GM12878 (cell line): ENCODE results near the gene SFXN2. TPM values are rescaled to one million over a fixed set of nuclear protein-coding genes. Genes with fewer than 3 reads are reported as not detected.

Experiments used
- ATAC-seq: fragments of 200-7000 bp; cut with Tn5 transposase; 3 replicates; pipeline ENCODE4 v1.9.1; 2020; ENCODE audit warnings: mild to moderate bottlenecking, moderate library complexity
- BruUV-seq: library from RNA; stranded (reverse); fragments of 400-500 nt; replicated peaks from 2 replicates; lab custom pipeline; 2021; lab: Mats Ljungman, UMichigan
- CTCF ChIA-PET: fragments of 300-600 bp; sonication (Branson Sonifier 250); formaldehyde crosslinking; extraction: SDS; loops from one replicate; lab custom pipeline; 2021; ENCODE audit warnings: inconsistent platforms; lab: Yijun Ruan, JAX
- POLR2A ChIA-PET: fragments of 350-600 bp; formaldehyde crosslinking; extraction: SDS; loops from one replicate; lab custom pipeline; 2021; ENCODE audit warnings: inconsistent platforms; lab: Charles Lee
- RAD21 ChIA-PET: fragments of 300-600 bp; sonication (Branson Sonifier 250); formaldehyde crosslinking; loops from one replicate; lab custom pipeline; 2023; ENCODE audit warnings: antibody characterized with exemption; ENCODE audit not compliant: unreplicated experiment; lab: Charles Lee
- SMC1A ChIA-PET: fragments of 300-600 bp; sonication (Branson Sonifier 250); formaldehyde crosslinking; loops from one replicate; lab custom pipeline; 2023; ENCODE audit not compliant: unreplicated experiment, uncharacterized antibody; lab: Charles Lee
- DNase-seq: peaks from one replicate; pipeline ENCODE4 v3.0.0-alpha.2; 2011; ENCODE audit warnings: low read depth, low spot score
- FAIRE-seq: peaks from 3 replicates; lab custom pipeline; 2011; peaks lifted over from hg19 to GRCh38; lab: Jason Lieb, UNC
- H2AFZ ChIP-seq: 2 replicates; pipeline ENCODE4 v1.6.0; 2011; ENCODE audit warnings: low read depth, low read length, control low read depth; ENCODE audit not compliant: control insufficient read depth
- H3K27ac ChIP-seq: 2 replicates; pipeline ENCODE4 v1.5.1; 2011; ENCODE audit warnings: control low read depth; ENCODE audit not compliant: control insufficient read depth, insufficient read depth
- H3K27me3 ChIP-seq, 2 experiments: replicated peaks in 1 of 2; 2 replicates each; pipeline versions ENCODE4 v1.6.0 to v1.6.1; 2011; ENCODE audit warnings: low read length in 1 of 2; ENCODE audit not compliant: control insufficient read depth in 2 of 2, insufficient read depth in 2 of 2
- H3K36me3 ChIP-seq, 2 experiments: 2 replicates each; pipeline ENCODE4 v1.5.1; 2011; ENCODE audit warnings: low read length in 1 of 2; ENCODE audit not compliant: control insufficient read depth in 2 of 2, insufficient read depth in 2 of 2
- H3K4me1 ChIP-seq: 2 replicates; pipeline ENCODE4 v1.6.1; 2011; ENCODE audit warnings: mild to moderate bottlenecking, low read length, moderate library complexity, mixed read lengths; ENCODE audit not compliant: control insufficient read depth, insufficient read depth
- H3K4me2 ChIP-seq: 2 replicates; pipeline ENCODE4 v1.6.0; 2011; ENCODE audit warnings: control low read depth; ENCODE audit not compliant: control insufficient read depth, insufficient read depth
- H3K4me3 ChIP-seq: fragments of 200-600 bp; sonication (generic); 2 replicates; pipeline ENCODE4 v1.5.1; 2016
- H3K79me2 ChIP-seq: 2 replicates; pipeline ENCODE4 v1.6.0; 2011; ENCODE audit warnings: low read length; ENCODE audit not compliant: control insufficient read depth, insufficient read depth
- H3K9ac ChIP-seq: 2 replicates; pipeline ENCODE4 v1.8.0; 2011; ENCODE audit warnings: low read length, control low read depth, mixed read lengths; ENCODE audit not compliant: control insufficient read depth, insufficient read depth
- H3K9me3 ChIP-seq: replicated peaks from 3 replicates; pipeline ENCODE4 v1.5.1; 2011; ENCODE audit warnings: mild to moderate bottlenecking, low read length; ENCODE audit not compliant: control insufficient read depth, insufficient read depth
- H4K20me1 ChIP-seq: 2 replicates; pipeline ENCODE4 v1.6.0; 2011; ENCODE audit not compliant: control insufficient read depth, insufficient read depth
- BMI1 ChIP-seq: fragments of 450-650 bp; IDR thresholded peaks from 2 replicates; pipeline ENCODE4 v1.6.1; 2016; ENCODE audit warnings: mild to moderate bottlenecking, moderate library complexity, borderline replicate concordance
- CREB1 ChIP-seq: IDR thresholded peaks from 2 replicates; pipeline ENCODE4 v1.6.1; 2012; ENCODE audit warnings: low read depth, mild to moderate bottlenecking, inconsistent platforms
- E2F4 ChIP-seq: IDR thresholded peaks from 2 replicates; pipeline ENCODE4 v1.6.1; 2012; ENCODE audit warnings: low read depth, low read length, improper control_type of control experiment
- IKZF1 ChIP-seq: fragments of 450-650 bp; conservative IDR thresholded peaks from 2 replicates; pipeline ENCODE4 v1.6.1; 2017; ENCODE audit warnings: antibody characterized with exemption, mild to moderate bottlenecking
- MTA2 ChIP-seq: fragments of 450-650 bp; IDR thresholded peaks from 2 replicates; pipeline ENCODE4 v1.6.1; 2016; ENCODE audit warnings: low read depth, mild to moderate bottlenecking, moderate library complexity
- NFYB ChIP-seq: IDR thresholded peaks from 2 replicates; pipeline ENCODE4 v1.6.1; 2011; ENCODE audit warnings: low read depth, mild to moderate bottlenecking, low read length, improper control_type of control experiment, moderate library complexity; ENCODE audit not compliant: insufficient read depth
- PBX3 ChIP-seq: IDR thresholded peaks from 2 replicates; pipeline ENCODE4 v1.6.1; 2011; ENCODE audit warnings: mild to moderate bottlenecking, low read depth, low read length, moderate library complexity; ENCODE audit not compliant: insufficient replicate concordance
- YY1 ChIP-seq: IDR thresholded peaks from 2 replicates; pipeline ENCODE4 v1.6.1; 2011; ENCODE audit warnings: low read depth, mild to moderate bottlenecking, low read length
- WGBS: methylation state at CpG from one replicate; pipeline ENCODE4 v1.1.6; 2016; ENCODE audit warnings: low lambda C conversion rate; ENCODE audit not compliant: insufficient replicate concordance, insufficient coverage; ENCODE audit errors: missing lambda C conversion rate; 5-methylcytosine and 5-hydroxymethylcytosine counted together
- in situ Hi-C: fragments of 300-500 bp; cut with MboI; formaldehyde crosslinking; loops from 9 replicates; pipeline ENCODE4 v1.14.3; 2018; ENCODE audit warnings: mixed read lengths
- intact Hi-C: fragments of 100-400 bp; cut with micrococcal nuclease; formaldehyde crosslinking; loops from one replicate; pipeline ENCODE4 v1.14.2; 2022; ENCODE audit not compliant: unreplicated experiment
- polyA plus RNA-seq, 11 experiments: library from polyadenylated mRNA; depleted of rRNA in 4 of 11; unstranded in 6 of 11; stranded (reverse) in 5 of 11; fragments of >200 nt; fragmentation: Nextera tagmentation in 4 of 11; fragmentation: Illumina TruSeq in 1 of 11; extraction: Ambion mirVana in 4 of 11; extraction: Trizol in 1 of 11; gene quantifications; 1 replicate in 1 of 11; 2 replicates in 10 of 11; pipeline versions ENCODE4 v1.2.1 to v1.2.3, GENCODE V29; 2011 to 2016; ENCODE audit warnings: inconsistent platforms in 2 of 11, missing spikeins in 2 of 11, low read depth in 1 of 11
- total RNA-seq, 4 experiments: library from RNA; depleted of rRNA in 3 of 4; stranded (reverse); fragments of >200 nt in 3 of 4; fragmentation: Illumina TruSeq in 1 of 4; extraction: Trizol in 1 of 4; gene quantifications; 2 replicates each; pipeline versions ENCODE4 v1.2.1 to v1.2.3, GENCODE V29; 2013 to 2021
- TF ChIP-seq, protein P1 (sequence below): fragments of 450-650 bp; IDR thresholded peaks from 2 replicates; pipeline ENCODE4 v1.6.1; 2016; ENCODE audit warnings: mild to moderate bottlenecking, moderate library complexity, borderline replicate concordance

SFXN2 gene
- total and polyA plus RNA-seq, 10 of the 15 experiments (the other 5 are each of a cell fraction or from before 2014, with no cell fraction given), result 8.8 to 22.5 (median 18.5) TPM

DNA sequence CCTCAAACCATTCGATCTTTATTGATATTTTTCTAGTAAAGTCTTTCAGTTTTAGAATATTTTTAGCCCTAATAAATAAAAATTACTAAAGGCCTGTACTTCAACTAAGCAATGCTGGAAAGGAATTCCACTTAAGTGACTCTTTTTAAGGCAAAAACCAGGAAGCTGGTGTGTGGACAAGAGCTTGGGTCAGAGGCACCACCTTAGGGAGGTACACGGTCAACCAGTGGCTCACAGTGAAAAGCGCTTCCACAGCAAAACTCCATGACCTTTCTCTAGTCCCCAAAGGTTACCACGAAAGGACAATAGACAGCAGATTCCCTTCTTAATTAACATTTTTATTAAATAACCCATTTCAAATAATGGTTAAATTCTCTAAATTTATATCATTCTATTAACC is 31.5 kb upstream of the SFXN2 start (continued):
- TF ChIP-seq E2F4 (no peak), BMI1 (no peak), CREB1 (no peak)

- SMC1A ChIA-PET, result interaction anchor here (1.7 kb wide), 1 partner anchor 28 kb away, joined by 4 read pairs; no protein-coding TSS in a partner anchor
- FAIRE-seq (no peak), ATAC-seq (no peak), DNase-seq (no peak)
- in situ Hi-C loops (no loop called here), intact Hi-C loops (no loop called here)
- Histone ChIP-seq H3K4me1 (0 out of 2 replicates have a peak, but pooled peaks cover 3% of the 10 kb centered on the region), H3K4me3 (no peak overlapping the region), H3K4me2 (no peak overlapping the region), H4K20me1 (no peaks in the 10 kb centered on the region), H3K27me3 (no peaks in the 10 kb centered on the region), H3K36me3 (peaks cover 2 to 4% of the 10 kb centered on the region in 2 experiments; a peak in 3 of 4 replicates), H3K9me3 (no peaks in the 10 kb centered on the region), H3K27ac (no peak overlapping the region), H3K9ac (no peak overlapping the region), H2AFZ (no peak overlapping the region), H3K79me2 (no peaks in the 10 kb centered on the region)
- TF ChIP-seq, protein P1, sequence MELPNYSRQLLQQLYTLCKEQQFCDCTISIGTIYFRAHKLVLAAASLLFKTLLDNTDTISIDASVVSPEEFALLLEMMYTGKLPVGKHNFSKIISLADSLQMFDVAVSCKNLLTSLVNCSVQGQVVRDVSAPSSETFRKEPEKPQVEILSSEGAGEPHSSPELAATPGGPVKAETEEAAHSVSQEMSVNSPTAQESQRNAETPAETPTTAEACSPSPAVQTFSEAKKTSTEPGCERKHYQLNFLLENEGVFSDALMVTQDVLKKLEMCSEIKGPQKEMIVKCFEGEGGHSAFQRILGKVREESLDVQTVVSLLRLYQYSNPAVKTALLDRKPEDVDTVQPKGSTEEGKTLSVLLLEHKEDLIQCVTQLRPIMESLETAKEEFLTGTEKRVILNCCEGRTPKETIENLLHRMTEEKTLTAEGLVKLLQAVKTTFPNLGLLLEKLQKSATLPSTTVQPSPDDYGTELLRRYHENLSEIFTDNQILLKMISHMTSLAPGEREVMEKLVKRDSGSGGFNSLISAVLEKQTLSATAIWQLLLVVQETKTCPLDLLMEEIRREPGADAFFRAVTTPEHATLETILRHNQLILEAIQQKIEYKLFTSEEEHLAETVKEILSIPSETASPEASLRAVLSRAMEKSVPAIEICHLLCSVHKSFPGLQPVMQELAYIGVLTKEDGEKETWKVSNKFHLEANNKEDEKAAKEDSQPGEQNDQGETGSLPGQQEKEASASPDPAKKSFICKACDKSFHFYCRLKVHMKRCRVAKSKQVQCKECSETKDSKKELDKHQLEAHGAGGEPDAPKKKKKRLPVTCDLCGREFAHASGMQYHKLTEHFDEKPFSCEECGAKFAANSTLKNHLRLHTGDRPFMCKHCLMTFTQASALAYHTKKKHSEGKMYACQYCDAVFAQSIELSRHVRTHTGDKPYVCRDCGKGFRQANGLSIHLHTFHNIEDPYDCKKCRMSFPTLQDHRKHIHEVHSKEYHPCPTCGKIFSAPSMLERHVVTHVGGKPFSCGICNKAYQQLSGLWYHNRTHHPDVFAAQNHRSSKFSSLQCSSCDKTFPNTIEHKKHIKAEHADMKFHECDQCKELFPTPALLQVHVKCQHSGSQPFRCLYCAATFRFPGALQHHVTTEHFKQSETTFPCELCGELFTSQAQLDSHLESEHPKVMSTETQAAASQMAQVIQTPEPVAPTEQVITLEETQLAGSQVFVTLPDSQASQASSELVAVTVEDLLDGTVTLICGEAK, result no peak
- no peak for TF ChIP-seq MTA2
- TF ChIP-seq PBX3, result no peak
- TF ChIP-seq YY1, result no peak
- no peak for TF ChIP-seq IKZF1
- TF ChIP-seq NFYB, result no peak
- CTCF ChIA-PET, result interaction anchor here (0.9 to 2.4 kb wide), 2 partner anchors 9 to 218 kb away, joined by 4 to 11 read pairs; no protein-coding TSS in a partner anchor
- BruUV-seq, result TSS peak; percentile 39
- POLR2A ChIA-PET, result interaction anchor here (0.6 kb wide), 1 partner anchor 92 kb away, joined by 3 read pairs; no protein-coding TSS in a partner anchor
- 91% methylated on average over 5 of the region's 5 CpGs for WGBS
- RAD21 ChIA-PET, result no interaction called here
These were observed 30.7 kb upstream of the SFXN2 start for GRCh38 chr10:102683736-102684135.
